ENCODE data around the gene LRRC8D.

LRRC8D gene

DNA sequence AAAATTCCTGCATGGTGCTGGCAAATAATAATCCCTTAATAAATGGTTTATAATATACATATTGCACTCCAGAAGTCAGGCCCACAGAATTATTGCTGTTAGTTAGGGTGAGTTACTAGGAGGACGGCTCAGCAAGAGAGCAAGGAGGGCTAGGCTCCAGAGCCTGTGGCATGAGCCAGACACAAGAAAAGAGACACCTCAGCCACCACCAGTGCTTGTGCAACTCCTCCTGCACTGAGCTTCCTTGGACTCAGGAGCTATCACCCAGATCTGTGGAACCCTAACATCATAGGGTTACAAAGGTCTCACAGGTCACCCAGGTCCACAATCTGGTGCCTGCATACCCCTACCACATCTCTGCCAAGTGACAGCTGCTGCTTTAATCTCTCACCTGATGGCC, 12.8 kb upstream of the LRRC8D start:
- DNase-seq, result no peak

DNA sequence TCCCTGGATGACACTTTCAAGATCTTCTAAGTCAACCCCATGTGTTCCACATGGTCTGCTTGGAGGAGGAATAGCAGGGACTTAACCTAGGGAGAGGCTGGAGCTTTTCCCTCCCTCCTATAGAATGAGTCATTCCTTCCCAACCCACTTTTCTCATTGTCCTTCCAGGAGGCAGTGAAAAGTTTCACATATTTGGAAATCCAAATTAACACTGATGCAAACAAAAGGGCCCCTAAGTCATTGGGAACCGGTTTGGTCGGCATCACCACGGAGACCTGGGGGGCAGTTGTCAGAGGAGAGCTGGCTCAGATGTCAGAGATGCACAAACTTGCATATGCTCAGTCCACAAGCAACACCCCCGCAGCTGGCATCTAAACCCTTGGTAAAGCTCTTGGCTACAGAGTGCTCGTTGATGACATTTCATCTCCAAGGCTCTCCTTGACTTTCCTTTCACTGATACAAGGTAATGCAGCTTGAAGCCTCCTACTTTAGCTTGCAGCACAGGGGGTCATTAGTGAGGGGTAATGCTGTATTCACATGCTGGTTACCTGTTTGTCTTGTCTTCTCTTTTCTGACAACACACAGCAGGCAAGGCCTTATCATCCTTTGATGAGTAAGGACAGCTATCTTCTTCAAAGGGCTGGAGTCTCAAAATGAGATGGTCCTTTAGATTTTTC, 12.3 kb upstream of the LRRC8D start:
- no peak for DNase-seq

- no peak for DNase-seq
These were observed 11.3 kb upstream of the LRRC8D start for GRCh38 chr1:89809556-89809955.

GRCh38 chr1:89810302-89810701, 10.5 kb upstream of the LRRC8D start:
- DNase-seq, result no peak

DNA sequence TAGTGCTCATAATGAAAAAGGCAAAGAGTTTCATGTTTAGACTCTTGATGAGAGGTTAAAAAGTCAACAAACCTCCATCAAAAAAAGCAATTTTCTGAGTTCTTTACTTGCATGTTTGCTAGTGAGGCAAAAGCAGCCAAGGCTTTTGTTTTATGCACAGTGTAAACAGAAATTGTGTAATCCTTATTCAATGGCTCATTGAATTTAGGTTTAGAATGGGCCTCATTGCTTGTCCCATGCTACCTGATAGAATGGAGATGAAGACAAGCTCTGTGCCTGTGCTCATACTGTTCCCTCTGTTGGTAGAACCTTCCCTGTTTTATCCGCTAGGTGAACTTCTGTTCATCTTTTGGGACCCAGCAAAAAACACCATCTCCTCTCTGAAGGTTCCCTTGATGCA, 10.0 kb upstream of the LRRC8D start:
- no peak for DNase-seq

GRCh38 chr1:89812992-89813391, 7.8 kb upstream of the LRRC8D start:
- DNase-seq, result no peak

DNA sequence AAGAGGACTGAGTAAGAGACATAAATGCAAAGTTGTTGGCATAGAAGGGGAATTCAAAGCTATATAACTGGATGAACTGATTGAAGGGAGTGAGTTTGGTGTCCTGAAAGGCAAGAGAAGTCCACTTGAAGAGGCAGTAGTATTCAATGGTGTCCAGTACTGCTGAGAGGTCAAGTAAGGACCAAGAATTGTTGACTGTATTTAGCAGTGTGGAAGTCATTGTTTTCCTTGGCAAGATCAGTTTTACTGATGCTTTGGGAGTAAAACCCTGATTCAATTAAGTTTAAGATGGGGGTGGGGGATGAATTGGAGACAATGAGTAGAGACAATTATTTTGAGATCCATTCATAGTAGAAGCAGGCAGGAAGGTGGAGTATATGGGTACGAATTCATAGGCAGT, 5.8 kb upstream of the LRRC8D start:
- no peak for DNase-seq

DNA sequence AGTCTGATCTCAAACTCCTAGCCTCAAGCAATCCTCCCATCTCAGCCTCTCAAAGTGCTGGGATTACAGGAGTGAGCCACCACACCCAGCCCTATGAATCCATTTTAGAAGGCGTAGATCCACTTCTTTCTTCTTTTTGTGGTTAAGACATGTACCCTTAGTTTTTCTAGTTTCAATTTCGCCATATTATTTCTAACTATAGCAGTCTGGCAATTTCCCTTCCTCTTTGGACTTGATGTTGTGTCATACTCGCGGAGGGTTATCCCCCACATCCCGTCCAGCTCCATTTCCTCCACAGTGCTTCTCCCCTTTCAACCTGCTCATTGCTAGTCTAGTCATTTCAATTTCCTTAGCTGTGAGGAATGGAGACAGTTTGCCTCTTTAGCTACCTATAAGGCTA, 5.2 kb upstream of the LRRC8D start:
- DNase-seq, result no peak

GRCh38 chr1:89816366-89816765, 4.5 kb upstream of the LRRC8D start:
- DNase-seq, result no peak

DNA sequence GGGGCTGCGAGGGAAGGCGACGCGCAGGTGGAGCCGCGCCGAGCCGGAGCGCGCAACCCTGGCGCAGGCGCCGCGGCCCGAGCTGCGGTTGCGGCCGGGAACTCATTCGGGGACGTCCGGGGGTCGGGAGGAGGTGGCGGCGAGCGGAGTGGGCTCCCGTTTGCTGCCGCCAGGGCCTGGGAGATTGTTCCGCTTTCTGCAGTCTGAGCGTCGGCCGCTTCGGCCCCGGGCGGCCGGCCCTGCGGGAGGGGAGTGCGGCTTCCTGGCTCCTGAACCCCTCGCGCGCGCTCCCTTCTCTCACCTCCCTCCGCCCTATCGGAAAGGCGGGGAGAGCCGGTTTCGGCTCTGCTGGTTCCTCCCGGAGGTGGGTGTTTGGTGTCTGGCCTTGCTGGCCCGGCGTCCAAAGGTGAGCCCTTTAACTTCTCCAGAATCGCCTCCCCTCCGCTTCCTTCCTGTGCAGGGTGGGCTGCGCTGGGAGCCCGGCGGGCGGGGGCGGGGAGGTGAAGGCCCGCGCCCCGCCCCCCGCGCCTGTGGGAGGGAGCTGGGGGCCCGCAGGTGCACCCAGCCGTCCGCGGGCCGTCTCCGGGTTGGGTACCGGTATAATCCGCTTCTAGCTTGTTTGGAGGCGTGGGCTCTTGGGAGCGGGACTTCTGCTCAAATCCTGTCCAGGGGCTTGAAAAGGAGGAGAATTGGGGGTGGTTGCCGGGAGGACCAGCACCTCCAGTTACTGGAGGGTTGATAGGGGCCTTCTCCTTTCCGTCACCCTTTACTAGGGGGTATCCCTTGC, 683 bp downstream of the LRRC8D start:
- peak; percentile 37 for DNase-seq

GRCh38 chr1:89822109-89822962, 1.5 kb downstream of the LRRC8D start:
- DNase-seq, result no peak

DNA sequence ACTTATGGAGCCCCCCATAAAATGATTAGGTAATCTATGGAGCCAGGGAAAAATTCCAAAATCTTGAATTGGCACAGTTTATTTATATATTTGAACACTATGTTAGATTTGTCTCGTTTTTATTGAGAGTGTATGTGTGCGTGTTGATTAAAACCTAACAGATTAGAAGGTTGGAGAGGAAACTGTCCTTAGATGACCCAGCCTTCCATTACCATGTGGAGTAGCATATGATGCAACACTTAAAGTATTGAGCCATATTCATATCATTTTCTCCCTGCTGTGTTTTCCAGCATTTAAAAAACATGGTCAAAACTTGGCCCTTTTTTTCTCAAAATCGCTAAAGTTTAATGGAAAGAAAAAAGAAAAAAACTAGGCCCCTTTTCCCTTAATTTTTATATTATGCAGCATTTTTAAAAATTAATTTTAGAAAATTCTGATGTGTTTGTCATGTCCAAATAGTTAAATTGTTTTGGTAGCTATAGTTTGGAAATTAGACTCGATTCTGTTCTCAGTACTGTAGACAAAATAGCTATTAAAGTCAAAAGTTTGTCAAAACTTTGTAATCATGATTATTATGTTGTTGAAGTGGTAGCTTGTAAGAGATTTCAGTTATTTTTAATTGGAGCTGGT, 2.3 kb downstream of the LRRC8D start:
- no peak for DNase-seq

DNA sequence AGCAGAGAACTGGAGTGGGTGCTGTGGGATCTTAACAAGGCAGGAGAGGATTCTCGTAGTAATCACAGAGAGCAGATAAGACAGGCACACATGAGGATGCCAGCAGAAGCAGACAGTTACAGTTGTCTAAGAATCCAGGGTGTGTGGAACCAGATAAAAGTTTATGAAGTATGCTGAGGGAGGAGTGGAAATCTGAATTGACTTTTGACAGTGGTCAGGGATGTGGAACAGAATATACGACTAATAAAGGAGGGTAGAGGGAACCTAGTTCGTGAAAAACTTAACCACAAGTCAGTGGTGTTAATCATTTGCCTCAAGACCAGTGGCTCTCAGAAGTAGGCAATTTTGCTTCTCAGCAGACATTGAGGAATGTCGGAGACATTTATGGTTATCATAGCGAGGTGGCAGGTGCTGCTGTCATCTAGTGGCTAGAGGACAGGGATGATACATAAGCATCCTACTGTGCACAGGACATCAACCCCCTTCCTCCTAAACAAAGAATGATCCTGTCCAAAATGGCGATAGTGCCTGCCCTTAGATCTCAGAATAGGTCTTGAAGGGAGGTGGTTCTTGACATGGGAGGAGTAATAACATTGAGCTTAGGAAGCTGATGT, 3.0 kb downstream of the LRRC8D start:
- DNase-seq, result no peak

DNA sequence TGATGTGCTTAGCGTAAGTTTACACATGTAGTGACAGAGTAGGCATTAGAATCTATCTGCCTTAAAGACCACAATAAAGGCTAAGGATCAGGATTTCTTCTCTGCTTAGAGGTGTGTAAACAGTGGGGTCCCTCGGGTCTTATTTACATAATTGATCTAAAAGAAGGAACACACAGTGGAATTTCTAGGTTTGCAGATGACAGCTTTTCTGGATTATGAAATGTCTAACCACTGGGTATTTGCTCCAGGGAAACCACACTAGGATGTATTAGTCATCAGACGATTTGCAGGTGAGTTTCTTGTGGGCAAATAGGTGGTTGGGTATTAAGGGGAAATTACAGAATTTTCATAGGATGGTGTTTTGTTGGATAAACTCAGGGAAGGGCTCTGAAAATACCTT, 5.8 kb downstream of the LRRC8D start:
- DNase-seq, result no peak

GRCh38 chr1:89827330-89827729, 6.5 kb downstream of the LRRC8D start:
- no peak for DNase-seq

DNA sequence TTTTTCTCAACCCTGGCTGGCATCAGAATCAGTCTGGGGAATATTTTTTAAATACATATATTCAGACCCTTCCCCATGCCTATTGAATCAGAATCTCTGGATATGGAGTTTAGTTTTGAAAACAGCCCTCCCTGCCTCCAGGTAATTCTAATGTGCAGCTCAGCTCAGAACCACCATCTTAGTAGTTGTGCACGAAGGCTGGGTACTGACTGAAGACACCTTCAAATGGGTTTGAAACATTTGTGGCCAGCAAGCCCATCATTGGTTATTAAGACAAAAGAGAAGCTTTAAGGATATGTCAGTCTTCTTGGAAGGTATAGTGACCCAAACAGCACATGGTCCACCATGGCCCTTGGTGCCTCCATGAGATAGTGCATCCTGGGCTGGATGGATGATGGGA, 7.1 kb downstream of the LRRC8D start:
- DNase-seq, result no peak

DNA sequence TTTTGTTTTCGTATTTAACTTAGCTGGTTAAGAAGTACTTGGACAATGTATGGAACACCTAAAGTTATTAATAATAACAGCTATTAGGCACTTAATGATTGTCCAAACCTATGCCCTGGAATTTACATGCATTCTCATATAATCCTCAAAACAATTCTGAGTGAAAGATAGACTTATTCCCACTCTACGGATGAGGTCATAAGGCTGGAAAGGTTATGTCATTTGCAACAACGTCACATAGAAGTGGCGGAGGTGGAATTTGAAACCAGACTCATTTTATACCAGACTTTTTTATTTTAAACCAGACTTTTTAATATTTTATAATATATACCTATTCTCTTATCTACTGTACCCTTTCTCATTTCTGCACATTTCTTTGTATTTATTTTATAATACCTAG, 8.4 kb downstream of the LRRC8D start:
- no peak for DNase-seq

GRCh38 chr1:89831462-89832120, 10.8 kb downstream of the LRRC8D start:
- DNase-seq, result no peak

DNA sequence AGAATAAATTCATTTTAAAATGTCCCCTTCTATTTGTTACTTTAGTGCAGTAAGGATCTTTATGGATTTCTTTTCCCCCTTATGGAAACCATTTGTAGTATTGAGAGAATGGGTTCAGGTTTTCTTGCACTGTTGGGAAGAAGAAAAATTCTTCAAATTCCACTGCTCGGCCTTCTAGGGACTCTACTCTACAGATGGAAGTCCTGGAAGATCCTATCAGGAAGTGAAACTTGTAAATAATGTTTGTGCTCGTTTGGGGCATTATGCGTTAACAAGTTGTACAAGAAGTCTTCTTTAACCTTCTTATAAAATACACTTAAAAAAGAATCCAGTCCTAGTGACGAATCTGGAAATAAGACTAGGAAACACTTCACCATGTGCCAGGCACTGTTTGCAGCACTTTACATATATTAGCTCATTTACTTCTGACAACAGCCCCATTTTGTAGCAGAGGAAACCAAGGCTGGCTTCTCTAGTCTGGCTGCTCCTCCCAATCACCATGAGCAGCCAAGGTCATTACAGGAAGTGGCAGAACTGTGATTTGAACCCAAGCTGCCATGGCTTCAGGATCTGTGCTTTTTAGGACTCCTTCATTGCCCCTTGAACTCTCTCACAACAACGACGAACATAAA, 11.8 kb downstream of the LRRC8D start:
- no peak for DNase-seq

DNA sequence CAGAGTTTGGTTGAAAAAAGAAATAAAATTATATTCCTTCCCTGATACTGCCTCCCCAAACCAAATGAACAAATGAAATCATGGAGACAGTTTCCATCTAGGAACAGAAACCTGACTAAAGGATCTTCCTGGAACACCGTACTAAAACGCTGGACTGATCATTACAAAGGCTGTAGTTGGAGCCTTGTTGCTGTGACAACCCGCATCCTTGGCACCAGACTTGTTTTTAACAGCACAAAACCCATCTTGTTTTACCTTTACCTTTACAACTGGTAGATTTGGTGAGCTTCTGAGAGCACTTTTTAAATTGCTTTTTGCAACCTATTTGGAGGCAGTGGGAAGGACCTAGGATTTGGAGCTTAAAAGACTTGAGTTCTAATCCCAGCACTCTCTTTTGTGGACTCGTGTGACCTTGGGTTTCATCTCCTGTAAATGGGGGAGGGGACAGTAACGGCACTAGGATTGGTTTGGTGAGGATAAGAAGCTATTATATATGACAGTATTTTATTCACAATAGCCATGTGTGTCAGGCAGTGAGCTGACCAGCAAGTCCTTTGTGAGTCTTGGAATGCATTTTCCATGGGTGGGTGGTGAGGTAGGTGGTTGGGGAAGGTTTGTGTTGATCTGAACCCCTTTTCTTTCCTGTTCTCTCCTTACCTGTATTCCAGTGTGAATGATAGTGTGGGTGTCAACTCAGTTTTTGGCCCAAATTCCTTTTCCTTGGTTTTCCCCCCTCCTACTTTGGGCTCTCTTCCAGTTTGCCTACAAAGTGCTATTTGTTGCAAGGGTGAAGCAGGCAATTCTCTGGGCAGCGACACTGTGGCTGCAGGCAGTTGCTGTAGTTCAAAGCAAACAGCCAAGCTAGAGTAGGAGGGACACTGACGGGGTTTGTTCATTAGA, 12.6 kb downstream of the LRRC8D start:
- no peak for DNase-seq
